ENCODE data around the gene ACVR1. TPM values are rescaled to one million over a fixed set of nuclear protein-coding genes. Genes with fewer than 3 reads are reported as not detected.

ACVR1 gene
- total RNA-seq, 4 donors from 2014 or later: 17.9 to 41.4 (median 29.9) TPM

DNA sequence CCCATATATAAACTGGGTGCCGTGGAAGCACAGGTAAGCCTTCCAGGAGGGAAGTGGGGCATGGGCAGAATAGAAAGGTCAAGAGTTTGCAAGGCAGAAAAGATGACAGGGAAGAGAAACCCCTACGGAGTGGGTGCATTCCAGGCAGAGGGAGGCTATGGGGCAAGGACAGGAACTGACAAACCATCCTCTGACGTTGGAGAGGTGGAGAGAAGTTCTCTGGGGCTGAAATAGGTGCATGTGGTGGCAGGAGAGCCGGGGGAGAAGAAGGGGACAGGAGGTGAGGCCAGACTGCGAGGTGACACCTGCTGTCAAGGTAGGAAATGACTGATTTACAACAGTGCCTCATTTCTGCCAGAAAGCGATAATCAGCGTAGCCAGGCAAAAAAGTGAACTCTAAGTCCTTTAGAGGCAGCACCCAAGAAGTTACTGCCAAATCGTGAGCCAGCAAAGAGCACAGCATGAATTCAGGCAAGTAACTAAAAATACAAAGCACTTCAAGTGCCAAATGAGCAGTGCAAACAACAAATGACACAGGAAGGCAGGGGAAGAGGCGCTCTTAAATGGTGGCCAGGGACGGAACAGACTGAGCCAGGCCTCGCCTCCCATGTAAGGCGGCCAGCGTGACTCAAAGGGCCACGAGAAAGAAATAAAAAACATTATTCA is 134.2 kb downstream of the ACVR1 start:
- Histone ChIP-seq H3K4me1 (no peaks in the 10 kb centered on the region), H3K4me3 (no peak overlapping the region), H3K36me3 (peaks cover 5 to 51% of the 10 kb centered on the region in 2 donors), H3K9me3 (no peaks in the 10 kb centered on the region), H3K27me3 (no peaks in the 10 kb centered on the region), H3K27ac (no peak overlapping the region)
- 92 to 100% methylated on average over 6 to 14 of the region's 14 CpGs for WGBS, 2 donors (ENCODE audit: low coverage in 1 of 2)
- TF ChIP-seq POLR2A (IDR thresholded peaks at IDR 0.05): no peak
- TF ChIP-seq POLR2AphosphoS5 (IDR thresholded peaks at IDR 0.05): no peak
- TF ChIP-seq EP300 (IDR thresholded peaks at IDR 0.05): no peak
- TF ChIP-seq, protein P1, sequence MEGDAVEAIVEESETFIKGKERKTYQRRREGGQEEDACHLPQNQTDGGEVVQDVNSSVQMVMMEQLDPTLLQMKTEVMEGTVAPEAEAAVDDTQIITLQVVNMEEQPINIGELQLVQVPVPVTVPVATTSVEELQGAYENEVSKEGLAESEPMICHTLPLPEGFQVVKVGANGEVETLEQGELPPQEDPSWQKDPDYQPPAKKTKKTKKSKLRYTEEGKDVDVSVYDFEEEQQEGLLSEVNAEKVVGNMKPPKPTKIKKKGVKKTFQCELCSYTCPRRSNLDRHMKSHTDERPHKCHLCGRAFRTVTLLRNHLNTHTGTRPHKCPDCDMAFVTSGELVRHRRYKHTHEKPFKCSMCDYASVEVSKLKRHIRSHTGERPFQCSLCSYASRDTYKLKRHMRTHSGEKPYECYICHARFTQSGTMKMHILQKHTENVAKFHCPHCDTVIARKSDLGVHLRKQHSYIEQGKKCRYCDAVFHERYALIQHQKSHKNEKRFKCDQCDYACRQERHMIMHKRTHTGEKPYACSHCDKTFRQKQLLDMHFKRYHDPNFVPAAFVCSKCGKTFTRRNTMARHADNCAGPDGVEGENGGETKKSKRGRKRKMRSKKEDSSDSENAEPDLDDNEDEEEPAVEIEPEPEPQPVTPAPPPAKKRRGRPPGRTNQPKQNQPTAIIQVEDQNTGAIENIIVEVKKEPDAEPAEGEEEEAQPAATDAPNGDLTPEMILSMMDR (IDR thresholded peaks at IDR 0.05): no peak
- ATAC-seq: no peak

DNA sequence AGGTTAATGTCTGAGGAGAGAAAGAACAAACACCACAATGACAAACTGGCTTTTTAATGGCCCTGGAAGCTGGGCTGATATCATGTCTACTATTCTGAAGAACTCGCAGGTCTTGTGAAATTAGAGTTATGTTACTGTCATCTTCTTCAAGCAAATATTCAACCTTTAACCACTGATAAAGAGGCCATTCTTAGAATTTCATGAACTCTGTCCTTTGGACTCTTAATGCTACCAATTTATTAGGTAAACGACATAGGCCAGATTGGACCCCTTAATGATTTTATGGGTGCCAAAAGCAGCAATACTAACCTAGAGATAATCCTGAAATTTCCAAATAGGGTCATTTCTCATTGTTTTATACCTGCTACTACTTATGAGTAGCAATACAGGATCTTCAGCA is 138.5 kb downstream of the ACVR1 start:
- H3K4me3 ChIP-seq: no peak overlapping the region
- H3K4me1 ChIP-seq: no peaks in the 10 kb centered on the region
- no peaks in the 10 kb centered on the region for H3K27me3 ChIP-seq
- no peak for ATAC-seq
- H3K36me3 ChIP-seq: peaks cover 11 to 84% of the 10 kb centered on the region in 2 donors
- no peak overlapping the region for H3K27ac ChIP-seq
- no peaks in the 10 kb centered on the region for H3K9me3 ChIP-seq
- no peak for TF ChIP-seq POLR2AphosphoS5 (IDR thresholded peaks at IDR 0.05)
- no peak for TF ChIP-seq POLR2A (IDR thresholded peaks at IDR 0.05)
- no peak for TF ChIP-seq EP300 (IDR thresholded peaks at IDR 0.05)
- TF ChIP-seq, protein P1 (IDR thresholded peaks at IDR 0.05): no peak
- 80 to 94% methylated on average over 2 of the region's 2 CpGs for WGBS, 2 donors (ENCODE audit: low coverage in 1 of 2)

DNA sequence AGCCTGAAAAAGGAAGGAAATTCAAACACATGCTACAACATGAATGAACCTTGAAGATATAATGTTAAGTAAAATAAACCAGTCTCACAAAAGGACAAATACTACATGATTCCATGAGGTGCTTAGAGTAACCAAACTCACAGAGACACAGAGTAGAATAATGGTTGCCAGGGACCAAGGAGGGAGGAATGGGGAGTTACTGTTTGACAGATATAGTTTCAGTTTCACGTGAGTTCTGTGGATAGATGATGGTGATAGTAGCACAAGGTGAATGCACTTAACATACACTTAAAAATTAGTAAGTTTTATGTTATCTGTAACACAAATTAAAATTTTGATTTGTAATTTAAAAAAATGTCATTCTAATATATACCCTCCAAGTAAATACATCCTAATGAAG is 140.6 kb downstream of the ACVR1 start:
- Histone ChIP-seq H3K4me3 (no peak overlapping the region), H3K9me3 (peaks cover 0 to 7% (median 0%) of the 10 kb centered on the region in 3 donors), H3K27me3 (no peaks in the 10 kb centered on the region), H3K27ac (no peak overlapping the region), H3K36me3 (peaks cover 11 to 88% of the 10 kb centered on the region in 2 donors), H3K4me1 (no peaks in the 10 kb centered on the region)
- no peak for ATAC-seq
- TF ChIP-seq, protein P1 (IDR thresholded peaks at IDR 0.05): no peak
- TF ChIP-seq POLR2AphosphoS5 (IDR thresholded peaks at IDR 0.05) (no peak), EP300 (IDR thresholded peaks at IDR 0.05) (no peak), POLR2A (IDR thresholded peaks at IDR 0.05) (no peak)
- WGBS, 2 donors (ENCODE audit: low coverage in 1 of 2): 78 to 83% methylated on average over 1 of the region's 1 CpG

DNA sequence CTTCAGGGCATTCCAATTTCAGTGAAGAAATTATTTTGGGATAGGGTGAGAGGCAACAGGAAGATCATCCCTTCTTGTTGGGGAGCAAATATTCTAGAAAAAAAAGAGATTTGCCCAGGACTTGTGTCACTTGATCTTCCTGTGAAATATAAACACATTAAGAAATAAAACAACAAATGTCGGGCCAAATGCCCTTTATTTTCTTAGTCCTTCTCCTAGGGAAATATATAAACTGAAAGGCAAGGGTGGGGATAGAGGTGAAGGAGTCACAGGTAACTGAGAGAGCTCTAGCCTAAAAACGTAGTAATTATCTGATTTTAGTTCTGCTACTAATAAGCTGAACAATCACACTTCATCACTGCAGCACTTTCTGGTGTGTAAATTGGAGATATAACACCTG is 142.9 kb downstream of the ACVR1 start:
- Histone ChIP-seq H3K4me3 (no peak overlapping the region), H3K27ac (no peak overlapping the region), H3K27me3 (no peaks in the 10 kb centered on the region), H3K4me1 (no peaks in the 10 kb centered on the region), H3K9me3 (peaks cover 0 to 7% (median 0%) of the 10 kb centered on the region in 3 donors), H3K36me3 (peaks cover 11 to 70% of the 10 kb centered on the region in 2 donors)
- 73 to 74% methylated on average over 2 of the region's 2 CpGs for WGBS, 2 donors (ENCODE audit: low coverage in 1 of 2)
- TF ChIP-seq, protein P1 (IDR thresholded peaks at IDR 0.05): no peak
- TF ChIP-seq POLR2AphosphoS5 (IDR thresholded peaks at IDR 0.05) (no peak), EP300 (IDR thresholded peaks at IDR 0.05) (no peak), POLR2A (IDR thresholded peaks at IDR 0.05) (no peak)
- no peak for ATAC-seq

DNA sequence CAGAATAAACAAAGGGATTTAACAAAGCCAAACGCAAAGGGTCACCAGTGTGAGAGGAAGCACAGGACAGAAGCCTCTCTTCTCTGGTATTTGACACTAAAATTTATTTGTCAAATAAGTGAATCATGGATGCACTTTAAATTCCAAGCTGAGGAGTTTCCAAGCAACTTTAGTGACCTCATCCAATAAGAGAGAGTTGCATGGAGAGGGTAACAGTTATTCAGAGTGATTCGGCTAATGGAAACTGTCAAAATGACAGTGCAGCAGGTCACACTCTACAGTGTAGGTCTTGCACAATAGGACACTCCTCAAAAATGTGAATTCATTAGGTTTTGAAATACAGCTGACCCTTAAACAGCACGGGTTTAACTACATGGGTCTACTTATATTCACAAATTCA is 143.5 kb downstream of the ACVR1 start:
- Histone ChIP-seq H3K36me3 (peaks cover 8 to 66% of the 10 kb centered on the region in 2 donors), H3K27ac (no peak overlapping the region), H3K9me3 (peaks cover 0 to 7% (median 0%) of the 10 kb centered on the region in 3 donors), H3K27me3 (no peaks in the 10 kb centered on the region), H3K4me1 (no peaks in the 10 kb centered on the region), H3K4me3 (no peak overlapping the region)
- no peak for TF ChIP-seq EP300 (IDR thresholded peaks at IDR 0.05)
- TF ChIP-seq, protein P1 (IDR thresholded peaks at IDR 0.05): no peak
- no peak for TF ChIP-seq POLR2A (IDR thresholded peaks at IDR 0.05)
- no peak for TF ChIP-seq POLR2AphosphoS5 (IDR thresholded peaks at IDR 0.05)
- 83 to 89% methylated on average over 3 of the region's 3 CpGs for WGBS, 2 donors (ENCODE audit: low coverage in 1 of 2)
- no peak for ATAC-seq
